T-helper 2 cell treated with Interferon-gamma antibody and Interleukin-4, amounts not matched to agents 5 μg/mL and 100 μg/mL, for 36 hours (primary cell): ENCODE measurements around the gene XPNPEP1.
A peak's percentile ranks its signal among the peaks of the same experiment; 100 is the strongest.

ENCODE experiments used
- DNase-seq: peaks from one replicate; pipeline ENCODE4 v3.0.0; 2021; ENCODE audit warnings: low spot score
- H3K27ac Mint-ChIP-seq: one replicate; pipeline ENCODE4 v1.8.0; 2021; ENCODE audit warnings: mild to moderate bottlenecking, mixed read lengths
- H3K27me3 Mint-ChIP-seq: one replicate; pipeline ENCODE4 v1.8.0; 2021; ENCODE audit warnings: low read depth, mixed read lengths
- H3K36me3 Mint-ChIP-seq: one replicate; pipeline ENCODE4 v1.8.0; 2021; ENCODE audit warnings: low read depth, mixed read lengths
- H3K4me1 Mint-ChIP-seq: one replicate; pipeline ENCODE4 v1.8.0; 2021; ENCODE audit warnings: low read depth, mixed read lengths
- H3K4me3 Mint-ChIP-seq: one replicate; pipeline ENCODE4 v1.8.0; 2022; ENCODE audit warnings: mild to moderate bottlenecking, moderate library complexity, mixed read lengths
- H3K9me3 Mint-ChIP-seq: one replicate; pipeline ENCODE4 v1.8.0; 2021; ENCODE audit warnings: mixed read lengths

XPNPEP1 gene

GRCh38 chr10:109959259-109960145 is 36.2 kb upstream of the XPNPEP1 start:
- DNase-seq, result no peak
- Mint-ChIP-seq H3K27ac (no peak overlapping the region), H3K4me1 (peaks cover 2% of the 10 kb centered on the region), H3K9me3 (no peaks in the 10 kb centered on the region), H3K36me3 (no peaks in the 10 kb centered on the region), H3K27me3 (peaks cover 4% of the 10 kb centered on the region), H3K4me3 (no peak overlapping the region)

- DNase-seq, result no peak
- Mint-ChIP-seq H3K27me3 (peaks cover 8% of the 10 kb centered on the region), H3K4me1 (peaks cover 2% of the 10 kb centered on the region), H3K27ac (no peak overlapping the region), H3K36me3 (no peaks in the 10 kb centered on the region), H3K4me3 (no peak overlapping the region), H3K9me3 (no peaks in the 10 kb centered on the region)
Observed at GRCh38 chr10:109958059-109958458, 34.7 kb upstream of the XPNPEP1 start.

- H3K27me3 Mint-ChIP-seq, result peaks cover 15% of the 10 kb centered on the region
- H3K9me3 Mint-ChIP-seq, result no peaks in the 10 kb centered on the region
- no peak for DNase-seq
- H3K27ac Mint-ChIP-seq, result no peak overlapping the region
- no peaks in the 10 kb centered on the region for H3K36me3 Mint-ChIP-seq
- H3K4me3 Mint-ChIP-seq, result no peak overlapping the region
- H3K4me1 Mint-ChIP-seq, result peaks cover 2% of the 10 kb centered on the region
Observed at GRCh38 chr10:109957092-109957797, 33.9 kb upstream of the XPNPEP1 start.

- Mint-ChIP-seq H3K4me1 (peaks cover 2% of the 10 kb centered on the region), H3K27me3 (peaks cover 17% of the 10 kb centered on the region), H3K9me3 (no peaks in the 10 kb centered on the region), H3K36me3 (no peaks in the 10 kb centered on the region), H3K4me3 (no peak overlapping the region), H3K27ac (no peak overlapping the region)
- DNase-seq, result peak; percentile 18
Observed at GRCh38 chr10:109956454-109957091, 33.3 kb upstream of the XPNPEP1 start.

GRCh38 chr10:109953766-109954165 is 30.5 kb upstream of the XPNPEP1 start:
- Mint-ChIP-seq H3K4me3 (no peak overlapping the region), H3K4me1 (peaks cover 2% of the 10 kb centered on the region), H3K9me3 (no peaks in the 10 kb centered on the region), H3K27ac (no peak overlapping the region), H3K27me3 (peaks cover 21% of the 10 kb centered on the region), H3K36me3 (no peaks in the 10 kb centered on the region)
- no peak for DNase-seq

GRCh38 chr10:109952526-109952925 is 29.2 kb upstream of the XPNPEP1 start:
- Mint-ChIP-seq H3K36me3 (no peaks in the 10 kb centered on the region), H3K27me3 (peaks cover 21% of the 10 kb centered on the region), H3K4me3 (no peak overlapping the region), H3K4me1 (peaks cover 2% of the 10 kb centered on the region), H3K27ac (no peak overlapping the region), H3K9me3 (no peaks in the 10 kb centered on the region)
- DNase-seq, result no peak

- H3K4me3 Mint-ChIP-seq, result no peak overlapping the region
- no peak for DNase-seq
- H3K27ac Mint-ChIP-seq, result no peak overlapping the region
- H3K36me3 Mint-ChIP-seq, result no peaks in the 10 kb centered on the region
- H3K27me3 Mint-ChIP-seq, result peaks cover 7% of the 10 kb centered on the region
- no peaks in the 10 kb centered on the region for H3K4me1 Mint-ChIP-seq
- H3K9me3 Mint-ChIP-seq, result no peaks in the 10 kb centered on the region
Observed at GRCh38 chr10:109947111-109947920, 24.0 kb upstream of the XPNPEP1 start.

- Mint-ChIP-seq H3K4me3 (no peak overlapping the region), H3K27me3 (peaks cover 4% of the 10 kb centered on the region), H3K9me3 (no peaks in the 10 kb centered on the region), H3K4me1 (no peaks in the 10 kb centered on the region), H3K27ac (no peak overlapping the region), H3K36me3 (no peaks in the 10 kb centered on the region)
- no peak for DNase-seq
Observed at GRCh38 chr10:109946680-109947079, 23.4 kb upstream of the XPNPEP1 start.

- Mint-ChIP-seq H3K27me3 (peaks cover 2% of the 10 kb centered on the region), H3K27ac (no peak overlapping the region), H3K4me3 (no peak overlapping the region), H3K9me3 (no peaks in the 10 kb centered on the region), H3K4me1 (no peaks in the 10 kb centered on the region), H3K36me3 (no peaks in the 10 kb centered on the region)
- no peak for DNase-seq
Observed at GRCh38 chr10:109945473-109946177, 22.3 kb upstream of the XPNPEP1 start.

GRCh38 chr10:109944613-109945012 is 21.3 kb upstream of the XPNPEP1 start:
- no peak for DNase-seq
- H3K4me1 Mint-ChIP-seq, result no peaks in the 10 kb centered on the region
- H3K27ac Mint-ChIP-seq, result no peak overlapping the region
- H3K36me3 Mint-ChIP-seq, result no peaks in the 10 kb centered on the region
- H3K9me3 Mint-ChIP-seq, result no peaks in the 10 kb centered on the region
- H3K27me3 Mint-ChIP-seq, result no peaks in the 10 kb centered on the region
- no peak overlapping the region for H3K4me3 Mint-ChIP-seq

GRCh38 chr10:109941236-109941862 is 18.0 kb upstream of the XPNPEP1 start:
- no peaks in the 10 kb centered on the region for H3K4me1 Mint-ChIP-seq
- no peak overlapping the region for H3K4me3 Mint-ChIP-seq
- no peaks in the 10 kb centered on the region for H3K27me3 Mint-ChIP-seq
- no peak for DNase-seq
- H3K36me3 Mint-ChIP-seq, result no peaks in the 10 kb centered on the region
- no peak overlapping the region for H3K27ac Mint-ChIP-seq
- H3K9me3 Mint-ChIP-seq, result no peaks in the 10 kb centered on the region

GRCh38 chr10:109940553-109940952 is 17.2 kb upstream of the XPNPEP1 start:
- no peaks in the 10 kb centered on the region for H3K36me3 Mint-ChIP-seq
- no peak for DNase-seq
- no peaks in the 10 kb centered on the region for H3K27me3 Mint-ChIP-seq
- H3K4me1 Mint-ChIP-seq, result peaks cover under 1% of the 10 kb centered on the region
- no peak overlapping the region for H3K27ac Mint-ChIP-seq
- H3K4me3 Mint-ChIP-seq, result no peak overlapping the region
- H3K9me3 Mint-ChIP-seq, result no peaks in the 10 kb centered on the region

GRCh38 chr10:109940117-109940516 is 16.8 kb upstream of the XPNPEP1 start:
- Mint-ChIP-seq H3K36me3 (no peaks in the 10 kb centered on the region), H3K4me1 (peaks cover 5% of the 10 kb centered on the region), H3K27me3 (no peaks in the 10 kb centered on the region), H3K4me3 (no peak overlapping the region), H3K27ac (no peak overlapping the region), H3K9me3 (no peaks in the 10 kb centered on the region)
- DNase-seq, result no peak
